CD14-positive monocyte (primary cell): Measurements from ENCODE around the gene FAF2. TPM values are rescaled to one million over a fixed set of nuclear protein-coding genes. Genes with fewer than 3 reads are reported as not detected.
"Not testable (repeated sequence)": the region's sequence is repeated elsewhere in the genome, so short reads cannot be mapped to it uniquely, and the experiment has no call there.

ENCODE experiments used
- DNase-seq, 3 donors: peaks; one replicate each; pipeline ENCODE4 v3.0.0-alpha.2; 2011 to 2022
- H2AFZ ChIP-seq: 2 replicates; pipeline ENCODE4 v1.6.0; 2012; ENCODE audit warnings: mild to moderate bottlenecking, low read depth, low read length, inconsistent platforms; ENCODE audit not compliant: insufficient read depth, poor library complexity, severe bottlenecking
- H3K27ac ChIP-seq, 2 donors: 1 replicate in 1 of 2; 2 replicates in 1 of 2; pipeline ENCODE4 v1.5.1; 2012 to 2013; ENCODE audit warnings: low read length in 2 of 2, control low read depth in 1 of 2, inconsistent platforms in 1 of 2, low read depth in 1 of 2, mild to moderate bottlenecking in 1 of 2
- H3K27me3 ChIP-seq, 2 donors: one replicate each; pipeline versions ENCODE4 v1.6.0 to v1.6.1; 2011 to 2013; ENCODE audit warnings: low read length in 2 of 2; ENCODE audit not compliant: control insufficient read depth in 2 of 2, insufficient read depth in 2 of 2
- H3K36me3 ChIP-seq, 2 donors: replicated peaks in 1 of 2; 1 replicate in 1 of 2; 2 replicates in 1 of 2; pipeline versions ENCODE4 v1.5.1 to v1.6.1; 2012 to 2013; ENCODE audit warnings: low read length in 2 of 2, control low read depth in 1 of 2, inconsistent platforms in 1 of 2, mild to moderate bottlenecking in 1 of 2; ENCODE audit not compliant: insufficient read depth in 2 of 2, control insufficient read depth in 1 of 2
- H3K4me1 ChIP-seq, 2 donors: 1 replicate in 1 of 2; 2 replicates in 1 of 2; pipeline versions ENCODE4 v1.5.1 to v1.6.1; 2012 to 2013; ENCODE audit warnings: low read length in 2 of 2, control low read depth in 1 of 2, inconsistent platforms in 1 of 2, mild to moderate bottlenecking in 1 of 2, moderate library complexity in 1 of 2; ENCODE audit not compliant: insufficient read depth in 2 of 2, control insufficient read depth in 1 of 2
- H3K4me2 ChIP-seq: replicated peaks from 2 replicates; pipeline ENCODE3; 2012; ENCODE audit warnings: low read length, moderate library complexity, mild to moderate bottlenecking; ENCODE audit not compliant: poor library complexity, severe bottlenecking; ENCODE audit errors: extremely low read depth
- H3K4me3 ChIP-seq, 3 experiments: fragments of 200-600 bp in 1 of 3; sonication (generic) in 1 of 3; replicated peaks in 1 of 3; 1 replicate in 2 of 3; 2 replicates in 1 of 3; pipeline ENCODE4 v1.5.1; 2011 to 2013; ENCODE audit warnings: low read length in 3 of 3, mild to moderate bottlenecking in 3 of 3, control low read depth in 2 of 3, low read depth in 2 of 3, inconsistent platforms in 1 of 3, moderate library complexity in 1 of 3
- H3K79me2 ChIP-seq: 2 replicates; pipeline ENCODE4 v1.6.0; 2012; ENCODE audit warnings: mild to moderate bottlenecking, control low read depth, inconsistent platforms, low read length, moderate library complexity; ENCODE audit not compliant: insufficient read depth
- H3K9ac ChIP-seq: 2 replicates; pipeline ENCODE4 v1.6.0; 2017; ENCODE audit warnings: low read length, mild to moderate bottlenecking; ENCODE audit not compliant: insufficient read depth, poor library complexity, severe bottlenecking
- H3K9me3 ChIP-seq, 2 donors: replicated peaks in 1 of 2; 1 replicate in 1 of 2; 2 replicates in 1 of 2; pipeline versions ENCODE4 v1.5.1 to v1.6.1; 2012 to 2013; ENCODE audit warnings: low read length in 2 of 2, control low read depth in 1 of 2; ENCODE audit not compliant: control insufficient read depth in 1 of 2, insufficient read depth in 1 of 2
- H4K20me1 ChIP-seq: 2 replicates; pipeline ENCODE4 v1.6.0; 2012; ENCODE audit warnings: mild to moderate bottlenecking, low read length, control low read depth, moderate library complexity; ENCODE audit not compliant: insufficient read depth
- H3K27ac Mint-ChIP-seq, 7 donors: one replicate each; pipeline ENCODE4 v1.8.0; 2020; ENCODE audit warnings: mild to moderate bottlenecking in 7 of 7, mixed read lengths in 7 of 7, moderate library complexity in 6 of 7, inconsistent platforms in 2 of 7
- H3K27me3 Mint-ChIP-seq, 3 donors: one replicate each; pipeline ENCODE4 v1.8.0; 2021 to 2022; ENCODE audit warnings: low read depth in 3 of 3, mild to moderate bottlenecking in 3 of 3, mixed read lengths in 3 of 3, moderate library complexity in 3 of 3, inconsistent platforms in 1 of 3
- H3K36me3 Mint-ChIP-seq, 2 donors: one replicate each; pipeline ENCODE4 v1.8.0; 2020; ENCODE audit warnings: mixed read lengths in 2 of 2, inconsistent platforms in 1 of 2, mild to moderate bottlenecking in 1 of 2
- H3K4me1 Mint-ChIP-seq: one replicate; pipeline ENCODE4 v1.8.0; 2020; ENCODE audit warnings: mild to moderate bottlenecking, mixed read lengths
- H3K4me3 Mint-ChIP-seq, 2 donors: one replicate each; pipeline ENCODE4 v1.8.0; 2020; ENCODE audit warnings: mild to moderate bottlenecking in 2 of 2, mixed read lengths in 2 of 2, moderate library complexity in 1 of 2
- H3K9me3 Mint-ChIP-seq, 7 donors: one replicate each; pipeline ENCODE4 v1.8.0; 2020 to 2022; ENCODE audit warnings: mixed read lengths in 7 of 7, mild to moderate bottlenecking in 6 of 7, moderate library complexity in 6 of 7, inconsistent platforms in 2 of 7
- WGBS: methylation state at CpG from one replicate; pipeline ENCODE4 v1.1.5; 2013; ENCODE audit warnings: missing lambda C conversion rate; ENCODE audit not compliant: insufficient coverage; 5-methylcytosine and 5-hydroxymethylcytosine counted together
- intact Hi-C, 2 donors: fragments of 100-400 bp; cut with micrococcal nuclease; formaldehyde crosslinking; loops; one replicate each; pipeline versions ENCODE4 v1.15.0 to v1.15.1; 2023
- polyA plus RNA-seq, 3 donors: library from polyadenylated mRNA; depleted of rRNA in 1 of 3; unstranded in 2 of 3; stranded (reverse) in 1 of 3; fragments of 300-500 nt in 2 of 3; fragments of >200 nt in 1 of 3; fragmentation: Illumina TruSeq in 2 of 3; gene quantifications; 1 replicate in 2 of 3; 2 replicates in 1 of 3; pipeline ENCODE4 v1.2.3, GENCODE V29; 2012 to 2021
- TF ChIP-seq, protein P1 (sequence below): fragments of 200-600 bp; IDR thresholded peaks from one replicate; pipeline ENCODE4 v1.8.0; 2022; ENCODE audit warnings: antibody characterized with exemption, mild to moderate bottlenecking

Gene FAF2
- polyA plus RNA-seq, 3 donors: 11.5 to 14.8 (median 12.2) TPM

DNA sequence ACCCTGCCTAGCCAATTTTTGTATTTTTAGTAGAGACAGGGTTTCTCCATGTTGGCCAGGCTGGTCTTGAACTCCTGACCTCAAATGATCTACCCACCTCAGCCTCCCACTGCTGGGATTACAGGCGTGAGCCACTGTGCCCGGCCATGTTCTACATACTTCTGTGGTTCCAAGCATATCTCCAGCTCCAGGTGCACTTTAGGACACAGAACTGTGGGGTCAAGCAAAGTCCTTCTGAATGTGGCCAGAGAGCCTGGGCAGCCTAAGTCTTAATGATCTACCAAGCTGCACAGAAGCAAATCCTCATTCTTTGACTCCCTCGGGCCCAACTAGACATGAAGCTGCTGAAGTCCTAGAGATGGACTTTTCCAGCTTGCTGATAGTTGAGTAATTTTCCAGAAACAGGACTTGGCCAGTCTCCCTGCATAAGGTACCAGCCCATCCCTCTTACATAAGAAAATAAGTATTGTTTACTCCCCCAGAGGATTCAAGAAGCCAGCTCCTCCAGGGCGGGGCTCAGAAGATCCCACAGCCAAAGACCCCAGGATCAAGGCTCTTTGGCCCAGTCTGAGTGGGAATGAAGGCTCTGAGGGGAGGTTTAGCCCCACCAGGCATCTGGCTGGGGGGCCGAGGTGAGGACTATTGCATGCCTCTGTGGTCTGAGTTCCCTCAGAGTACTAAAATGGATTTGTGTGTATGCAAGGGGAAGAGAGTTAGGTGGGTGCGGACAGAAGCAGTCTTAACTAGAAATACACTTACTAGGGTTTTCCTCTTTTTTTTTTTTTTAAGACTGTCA is 40.5 kb upstream of the FAF2 start:
- TF ChIP-seq, protein P1, sequence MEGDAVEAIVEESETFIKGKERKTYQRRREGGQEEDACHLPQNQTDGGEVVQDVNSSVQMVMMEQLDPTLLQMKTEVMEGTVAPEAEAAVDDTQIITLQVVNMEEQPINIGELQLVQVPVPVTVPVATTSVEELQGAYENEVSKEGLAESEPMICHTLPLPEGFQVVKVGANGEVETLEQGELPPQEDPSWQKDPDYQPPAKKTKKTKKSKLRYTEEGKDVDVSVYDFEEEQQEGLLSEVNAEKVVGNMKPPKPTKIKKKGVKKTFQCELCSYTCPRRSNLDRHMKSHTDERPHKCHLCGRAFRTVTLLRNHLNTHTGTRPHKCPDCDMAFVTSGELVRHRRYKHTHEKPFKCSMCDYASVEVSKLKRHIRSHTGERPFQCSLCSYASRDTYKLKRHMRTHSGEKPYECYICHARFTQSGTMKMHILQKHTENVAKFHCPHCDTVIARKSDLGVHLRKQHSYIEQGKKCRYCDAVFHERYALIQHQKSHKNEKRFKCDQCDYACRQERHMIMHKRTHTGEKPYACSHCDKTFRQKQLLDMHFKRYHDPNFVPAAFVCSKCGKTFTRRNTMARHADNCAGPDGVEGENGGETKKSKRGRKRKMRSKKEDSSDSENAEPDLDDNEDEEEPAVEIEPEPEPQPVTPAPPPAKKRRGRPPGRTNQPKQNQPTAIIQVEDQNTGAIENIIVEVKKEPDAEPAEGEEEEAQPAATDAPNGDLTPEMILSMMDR: no peak
- H3K4me3 Mint-ChIP-seq: no peak overlapping the region

DNA sequence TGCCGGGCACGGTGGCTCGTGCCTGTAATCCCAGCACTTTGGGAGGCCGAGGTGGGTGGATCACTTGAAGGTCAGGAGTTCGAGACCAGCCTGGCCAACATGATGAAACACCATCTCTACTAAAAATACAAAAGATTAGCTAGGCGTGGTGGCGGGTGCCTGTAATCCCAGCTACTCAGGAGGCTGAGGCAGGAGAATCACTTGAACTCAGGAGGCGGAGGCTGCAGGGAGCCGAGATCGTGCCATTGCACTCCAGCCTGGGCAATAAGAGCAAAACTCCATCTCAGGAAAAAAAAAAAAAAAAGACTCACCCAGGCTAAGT is 40.0 kb upstream of the FAF2 start:
- H3K27ac Mint-ChIP-seq: peak overlapping the region in 1 of 7 donors; percentile 4
- H3K9me3 ChIP-seq, H3K9me3 Mint-ChIP-seq, DNase-seq, H3K9ac ChIP-seq, H3K4me3 ChIP-seq, H2AFZ ChIP-seq, H3K27me3 ChIP-seq, H3K4me3 Mint-ChIP-seq, H3K27ac ChIP-seq, H3K4me2 ChIP-seq, intact Hi-C loops, H3K79me2 ChIP-seq, H3K4me1 ChIP-seq, H3K27me3 Mint-ChIP-seq: not testable (repeated sequence)
- peaks cover 18% of the 10 kb centered on the region for H4K20me1 ChIP-seq
- peaks cover 19% of the 10 kb centered on the region for H3K4me1 Mint-ChIP-seq
- peaks cover 64 to 81% of the 10 kb centered on the region in 2 donors for H3K36me3 Mint-ChIP-seq
- no CpG with 5 or more reads among the region's 10 CpGs for WGBS
- peaks cover 44 to 71% of the 10 kb centered on the region in 2 donors for H3K36me3 ChIP-seq

More for the DNA sequence above, 40.5 kb upstream of the FAF2 start:
- 94% methylated on average over 3 of the region's 6 CpGs for WGBS
- H3K4me1 ChIP-seq: no peaks in the 10 kb centered on the region
- no peak overlapping the region for H3K4me3 ChIP-seq
- no peak for DNase-seq
- Mint-ChIP-seq H3K27ac (peak overlapping the region in 1 of 7 donors; percentile 4), H3K4me1 (peaks cover 14% of the 10 kb centered on the region), H3K27me3 (no peaks in the 10 kb centered on the region), H3K9me3 (peaks cover 0 to 2% (median 0%) of the 10 kb centered on the region in 7 donors), H3K36me3 (peaks cover 65 to 78% of the 10 kb centered on the region in 2 donors)
- H3K36me3 ChIP-seq: peaks cover 44 to 71% of the 10 kb centered on the region in 2 donors
- no peak overlapping the region for H3K27ac ChIP-seq
- intact Hi-C loops: no loop called here
- no peak overlapping the region for H2AFZ ChIP-seq
- H3K27me3 ChIP-seq: no peaks in the 10 kb centered on the region
- H3K9me3 ChIP-seq: no peaks in the 10 kb centered on the region
- no peak overlapping the region for H3K9ac ChIP-seq
- H3K79me2 ChIP-seq: peaks cover 5% of the 10 kb centered on the region
- H3K4me2 ChIP-seq: no peak overlapping the region
- H4K20me1 ChIP-seq: peaks cover 16% of the 10 kb centered on the region
